Endothelial cell of umbilical vein (primary cell): ENCODE results near the gene MED8. TPM values are rescaled to one million over a fixed set of nuclear protein-coding genes. Genes with fewer than 3 reads are reported as not detected.

Experiments
- BruUV-seq: library from RNA; stranded (reverse); fragments of 400-500 nt; replicated peaks from 2 replicates; lab custom pipeline; 2021; lab: Mats Ljungman, UMichigan
- CTCF ChIA-PET: fragments of 300-600, 350-600 bp; sonication (Branson Sonifier 250); formaldehyde crosslinking; loops from one replicate; lab custom pipeline; 2021; ENCODE audit warnings: antibody characterized with exemption, inconsistent platforms; lab: Charles Lee
- POLR2A ChIA-PET: fragments of 300-600, 350-600 bp; sonication (Branson Sonifier 250); formaldehyde crosslinking; loops from one replicate; lab custom pipeline; 2021; ENCODE audit warnings: antibody characterized with exemption, inconsistent platforms; lab: Charles Lee
- DNase-seq: peaks from one replicate; pipeline ENCODE4 v3.0.0-alpha.2; 2011; ENCODE audit warnings: low read depth, low spot score
- FAIRE-seq: peaks from 2 replicates; lab custom pipeline; 2011; peaks lifted over from hg19 to GRCh38; lab: Jason Lieb, UNC
- H2AFZ ChIP-seq: 2 replicates; pipeline ENCODE4 v1.6.0; 2012; ENCODE audit warnings: low read depth, low read length, control low read depth, inconsistent platforms
- H3K27ac ChIP-seq: 2 replicates; pipeline ENCODE4 v1.5.1; 2011; ENCODE audit warnings: low read depth, mild to moderate bottlenecking, control low read depth, low read length, moderate library complexity; ENCODE audit not compliant: insufficient read depth
- H3K27me3 ChIP-seq, 2 experiments: 2 replicates each; pipeline versions ENCODE4 v1.6.0 to v1.6.1; 2011; ENCODE audit warnings: low read length in 2 of 2, mixed read lengths in 1 of 2; ENCODE audit not compliant: control insufficient read depth in 2 of 2, insufficient read depth in 2 of 2
- H3K36me3 ChIP-seq, 2 experiments: 2 replicates in 1 of 2; 3 replicates in 1 of 2; pipeline ENCODE4 v1.5.1; 2011; ENCODE audit warnings: low read length in 2 of 2, mild to moderate bottlenecking in 1 of 2, moderate library complexity in 1 of 2; ENCODE audit not compliant: control insufficient read depth in 2 of 2, insufficient read depth in 2 of 2; ENCODE audit errors: extremely low read depth in 1 of 2
- H3K4me1 ChIP-seq: 3 replicates; pipeline ENCODE4 v1.5.1; 2011; ENCODE audit warnings: mild to moderate bottlenecking, low read length; ENCODE audit not compliant: control insufficient read depth, insufficient read depth; ENCODE audit errors: extremely low read depth
- H3K4me2 ChIP-seq: 2 replicates; pipeline ENCODE4 v1.6.1; 2011; ENCODE audit warnings: low read length, control low read depth, mixed read lengths; ENCODE audit not compliant: insufficient read depth
- H3K4me3 ChIP-seq, 3 experiments: fragments of 200-600 bp in 1 of 3; sonication (generic), shearing (Covaris generic) in 1 of 3; replicated peaks in 1 of 3; 2 replicates each; pipeline ENCODE4 v1.5.1; 2011 to 2016; ENCODE audit warnings: control low read depth in 3 of 3, low read length in 3 of 3, mild to moderate bottlenecking in 2 of 3, inconsistent platforms in 1 of 3, low read depth in 1 of 3, moderate library complexity in 1 of 3; ENCODE audit not compliant: insufficient read depth in 1 of 3
- H3K79me2 ChIP-seq: 2 replicates; pipeline ENCODE4 v1.6.0; 2012; ENCODE audit warnings: low read length, inconsistent platforms; ENCODE audit not compliant: control insufficient read depth, insufficient read depth
- H3K9ac ChIP-seq: replicated peaks from 2 replicates; pipeline ENCODE3; 2011; ENCODE audit warnings: low read length, control low read depth; ENCODE audit not compliant: insufficient read depth; ENCODE audit errors: extremely low read depth
- H3K9me1 ChIP-seq: replicated peaks from 3 replicates; pipeline ENCODE4 v1.6.0; 2011; ENCODE audit warnings: mild to moderate bottlenecking, low read length; ENCODE audit not compliant: control insufficient read depth, insufficient read depth; ENCODE audit errors: extremely low read depth
- H3K9me3 ChIP-seq: replicated peaks from 2 replicates; pipeline ENCODE4 v1.5.1; 2012; ENCODE audit warnings: low read length, inconsistent platforms; ENCODE audit not compliant: control insufficient read depth, insufficient read depth
- H4K20me1 ChIP-seq: replicated peaks from 2 replicates; pipeline ENCODE3; 2011; ENCODE audit warnings: mild to moderate bottlenecking, low read length; ENCODE audit not compliant: control insufficient read depth, insufficient read depth; ENCODE audit errors: extremely low read depth
- CTCF ChIP-seq, 2 donors: IDR thresholded peaks; 1 replicate in 1 of 2; 2 replicates in 1 of 2; pipeline ENCODE4 v1.5.1; 2011; ENCODE audit warnings: low read length in 2 of 2, mild to moderate bottlenecking in 2 of 2, moderate library complexity in 2 of 2, control low read depth in 1 of 2, inconsistent platforms in 1 of 2, low read depth in 1 of 2; ENCODE audit not compliant: insufficient read depth in 1 of 2; ENCODE audit errors: extremely low read depth in 1 of 2
- EZH2 ChIP-seq: IDR thresholded peaks from 2 replicates; pipeline ENCODE4 v1.6.1; 2012; ENCODE audit warnings: borderline replicate concordance, low read depth, mild to moderate bottlenecking, moderate library complexity, low read length, inconsistent platforms; ENCODE audit not compliant: severe bottlenecking
- FOS ChIP-seq: IDR thresholded peaks from 2 replicates; pipeline ENCODE4 v1.6.1; 2011; ENCODE audit warnings: mild to moderate bottlenecking, low read length, moderate library complexity, borderline replicate concordance; ENCODE audit not compliant: insufficient read depth
- GATA2 ChIP-seq: IDR thresholded peaks from 2 replicates; pipeline ENCODE4 v1.7.0; 2011; ENCODE audit warnings: low read depth, mild to moderate bottlenecking, moderate library complexity, mixed read lengths, low read length; ENCODE audit not compliant: insufficient read length, insufficient read depth
- JUN ChIP-seq: IDR thresholded peaks from 2 replicates; pipeline ENCODE4 v1.6.1; 2011; ENCODE audit warnings: borderline replicate concordance, low read depth; ENCODE audit not compliant: insufficient read length, insufficient read depth
- MAX ChIP-seq: IDR thresholded peaks from 2 replicates; pipeline ENCODE4 v1.6.1; 2011; ENCODE audit not compliant: insufficient read depth, insufficient read length
- MYC ChIP-seq: IDR thresholded peaks from one replicate; pipeline ENCODE4 v1.6.1; 2011; ENCODE audit warnings: mild to moderate bottlenecking, low read depth, low read length
- POLR2A ChIP-seq: IDR thresholded peaks from 2 replicates; pipeline ENCODE4 v1.6.1; 2012; ENCODE audit warnings: low read depth, mild to moderate bottlenecking, control low read depth, low read length
- POLR2AphosphoS5 ChIP-seq: IDR thresholded peaks from 2 replicates; pipeline ENCODE4 v1.6.1; 2012; ENCODE audit warnings: low read depth, mild to moderate bottlenecking, control low read depth, low read length, moderate library complexity; ENCODE audit not compliant: insufficient read depth
- dilution Hi-C: fragments of 300-500 bp; cut with MboI; formaldehyde crosslinking; loops from one replicate; pipeline ENCODE4 v1.15.0; 2019; ENCODE audit warnings: low sequenced_read_pairs; ENCODE audit not compliant: extremely low pct_ligation_motif_present
- intact Hi-C: fragments of 100-400 bp; cut with micrococcal nuclease; formaldehyde crosslinking; loops from one replicate; pipeline ENCODE4 v1.10.0; 2022
- polyA plus RNA-seq, 4 experiments: library from polyadenylated mRNA; depleted of rRNA in 3 of 4; stranded (reverse) in 3 of 4; unstranded in 1 of 4; fragments of >200 nt; gene quantifications; 2 replicates each; pipeline versions ENCODE4 v1.2.1 to v1.2.3, GENCODE V29; 2011 to 2012; ENCODE audit warnings: missing spikeins in 1 of 4
- total RNA-seq: library from RNA; stranded (reverse); gene quantifications from 2 replicates; pipeline ENCODE4 v1.2.3, GENCODE V29; 2021

MED8 gene
- total and polyA plus RNA-seq, 2 donors (not counting 3 experiments of a cell fraction or from before 2014, with no cell fraction given), result 19.6 to 45.6 TPM

- Histone ChIP-seq H3K79me2 (no peaks in the 10 kb centered on the region), H4K20me1 (no peaks in the 10 kb centered on the region), H3K9me3 (no peaks in the 10 kb centered on the region), H3K27ac (no peak overlapping the region), H3K4me2 (no peak overlapping the region), H3K36me3 (peaks cover 5 to 43% of the 10 kb centered on the region in 2 experiments), H3K9me1 (no peaks in the 10 kb centered on the region), H3K4me3 (no peak overlapping the region), H3K9ac (no peak overlapping the region), H3K27me3 (no peaks in the 10 kb centered on the region), H2AFZ (no peak overlapping the region), H3K4me1 (peaks cover 7% of the 10 kb centered on the region)
- ChIA-PET CTCF (interaction anchor here (1.1 kb wide), 1 partner anchor 182 kb away, joined by 3 read pairs; no protein-coding TSS in a partner anchor), POLR2A (no interaction called here)
- dilution Hi-C loops (loop anchor here (25.0 kb wide), 1 partner anchor 182 kb away; no protein-coding TSS in a partner anchor), intact Hi-C loops (no loop called here)
- no peak for TF ChIP-seq MAX
- no peak for TF ChIP-seq CTCF (IDR thresholded peaks at IDR 0.05; ENCODE audit: extremely low read depth in 1 of 2, insufficient read depth in 1 of 2, low read depth in 1 of 2, low read length in 2 of 2)
- TF ChIP-seq JUN, result no peak
- no peak for TF ChIP-seq FOS
- no peak for TF ChIP-seq EZH2
- TF ChIP-seq POLR2A, result no peak
- TF ChIP-seq POLR2AphosphoS5, result no peak
- TF ChIP-seq GATA2, result no peak
- TF ChIP-seq MYC, result no peak
- no TSS peak for BruUV-seq
- DNase-seq (no peak), FAIRE-seq (no peak)
Measured at GRCh38 chr1:43418858-43419257, 29.3 kb upstream of the MED8 start.
